MCF 10A (cell line): ENCODE data around the gene MTG1. TPM values are rescaled to one million over a fixed set of nuclear protein-coding genes. Genes with fewer than 3 reads are reported as not detected.

Experiments
- BruUV-seq: library from RNA; stranded (reverse); fragments of 400-500 nt; replicated peaks from 2 replicates; lab custom pipeline; 2021; lab: Mats Ljungman, UMichigan
- CTCF ChIA-PET: fragments of 300-600 bp; sonication (Branson Sonifier 250); formaldehyde crosslinking; extraction: SDS; loops from one replicate; lab custom pipeline; 2021; ENCODE audit warnings: antibody characterized with exemption, inconsistent platforms; lab: Yijun Ruan, JAX
- POLR2A ChIA-PET: fragments of 300-600, 350-650 bp; sonication (Branson Sonifier 250); formaldehyde crosslinking; extraction: SDS; loops from one replicate; lab custom pipeline; 2020; ENCODE audit warnings: antibody characterized with exemption, inconsistent platforms; lab: Yijun Ruan, JAX
- DNase-seq: peaks from one replicate; pipeline ENCODE4 v3.0.0-alpha.2; 2018; ENCODE audit not compliant: unreplicated experiment
- H3K27ac Mint-ChIP-seq: one replicate; pipeline ENCODE4 v1.8.0; 2022; ENCODE audit warnings: mild to moderate bottlenecking, low read depth, mixed read lengths; ENCODE audit not compliant: unreplicated experiment
- H3K27me3 Mint-ChIP-seq: one replicate; pipeline ENCODE4 v1.8.0; 2022; ENCODE audit warnings: mixed read lengths; ENCODE audit not compliant: insufficient read depth, unreplicated experiment
- H3K36me3 Mint-ChIP-seq: one replicate; pipeline ENCODE4 v1.8.0; 2022; ENCODE audit warnings: mild to moderate bottlenecking, moderate library complexity, mixed read lengths; ENCODE audit not compliant: insufficient read depth, unreplicated experiment
- H3K4me1 Mint-ChIP-seq: one replicate; pipeline ENCODE4 v1.8.0; 2022; ENCODE audit warnings: mixed read lengths; ENCODE audit not compliant: insufficient read depth, unreplicated experiment
- H3K4me3 Mint-ChIP-seq: one replicate; pipeline ENCODE4 v1.8.0; 2022; ENCODE audit warnings: mild to moderate bottlenecking, moderate library complexity, mixed read lengths; ENCODE audit not compliant: unreplicated experiment
- H3K9me3 Mint-ChIP-seq: one replicate; pipeline ENCODE4 v1.8.0; 2022; ENCODE audit warnings: mixed read lengths; ENCODE audit not compliant: unreplicated experiment
- CTCF ChIP-seq: fragments of 200-600 bp; IDR thresholded peaks from one replicate; pipeline ENCODE4 v1.8.0; 2022; ENCODE audit warnings: antibody characterized with exemption, mild to moderate bottlenecking; ENCODE audit not compliant: unreplicated experiment
- intact Hi-C: fragments of 100-400 bp; cut with micrococcal nuclease; formaldehyde crosslinking; loops from 2 replicates; pipeline ENCODE4 v1.14.1; 2022
- total RNA-seq: library from RNA; stranded (reverse); gene quantifications from 2 replicates; pipeline ENCODE4 v1.2.3, GENCODE V29; 2022

The MTG1 gene
- total RNA-seq, 1 experiment from 2014 or later = 71.6 TPM

- Mint-ChIP-seq H3K27me3 (peaks cover under 1% of the 10 kb centered on the region), H3K4me3 (no peak overlapping the region), H3K4me1 (no peaks in the 10 kb centered on the region), H3K27ac (no peak overlapping the region), H3K9me3 (no peaks in the 10 kb centered on the region), H3K36me3 (no peaks in the 10 kb centered on the region)
- BruUV-seq = no TSS peak
- CTCF ChIA-PET = no interaction called here
- DNase-seq = no peak
- intact Hi-C loops = no loop called here
- TF ChIP-seq CTCF = no peak
- POLR2A ChIA-PET = no interaction called here
Measured at GRCh38 chr10:133456041-133456951, 62.3 kb downstream of the MTG1 start.

GRCh38 chr10:133457100-133457841 lies 63.3 kb downstream of the MTG1 start:
- no peaks in the 10 kb centered on the region for H3K4me1 Mint-ChIP-seq
- H3K27ac Mint-ChIP-seq = no peak overlapping the region
- no peak for TF ChIP-seq CTCF
- H3K27me3 Mint-ChIP-seq = no peaks in the 10 kb centered on the region
- no TSS peak for BruUV-seq
- ChIA-PET CTCF (interaction anchor here (0.7 kb wide), 1 partner anchor 554 kb away, joined by 4 read pairs; no protein-coding TSS in a partner anchor), POLR2A (no interaction called here)
- intact Hi-C loops = no loop called here
- no peaks in the 10 kb centered on the region for H3K9me3 Mint-ChIP-seq
- no peak for DNase-seq
- H3K36me3 Mint-ChIP-seq = no peaks in the 10 kb centered on the region
- no peak overlapping the region for H3K4me3 Mint-ChIP-seq

- no peaks in the 10 kb centered on the region for H3K9me3 Mint-ChIP-seq
- ChIA-PET POLR2A (no interaction called here), CTCF (no interaction called here)
- H3K27ac Mint-ChIP-seq = no peak overlapping the region
- intact Hi-C loops = no loop called here
- no peaks in the 10 kb centered on the region for H3K36me3 Mint-ChIP-seq
- no TSS peak for BruUV-seq
- H3K4me1 Mint-ChIP-seq = no peaks in the 10 kb centered on the region
- no peaks in the 10 kb centered on the region for H3K27me3 Mint-ChIP-seq
- DNase-seq = no peak
- no peak for TF ChIP-seq CTCF
- H3K4me3 Mint-ChIP-seq = no peak overlapping the region
Measured at GRCh38 chr10:133458021-133458709, 64.2 kb downstream of the MTG1 start.
